CD4-positive, alpha-beta T cell treated with Interleukin-1 beta for 1 hour (primary cell): ENCODE data around the gene VPS37C.
"Not testable (repeated sequence)": the region's sequence is repeated elsewhere in the genome, so short reads cannot be mapped to it uniquely, and the experiment has no call there.

Source experiments
- DNase-seq, 2 donors: peaks; one replicate each; pipeline ENCODE4 v3.0.0-alpha.2; 2020 to 2022

Gene VPS37C

DNA sequence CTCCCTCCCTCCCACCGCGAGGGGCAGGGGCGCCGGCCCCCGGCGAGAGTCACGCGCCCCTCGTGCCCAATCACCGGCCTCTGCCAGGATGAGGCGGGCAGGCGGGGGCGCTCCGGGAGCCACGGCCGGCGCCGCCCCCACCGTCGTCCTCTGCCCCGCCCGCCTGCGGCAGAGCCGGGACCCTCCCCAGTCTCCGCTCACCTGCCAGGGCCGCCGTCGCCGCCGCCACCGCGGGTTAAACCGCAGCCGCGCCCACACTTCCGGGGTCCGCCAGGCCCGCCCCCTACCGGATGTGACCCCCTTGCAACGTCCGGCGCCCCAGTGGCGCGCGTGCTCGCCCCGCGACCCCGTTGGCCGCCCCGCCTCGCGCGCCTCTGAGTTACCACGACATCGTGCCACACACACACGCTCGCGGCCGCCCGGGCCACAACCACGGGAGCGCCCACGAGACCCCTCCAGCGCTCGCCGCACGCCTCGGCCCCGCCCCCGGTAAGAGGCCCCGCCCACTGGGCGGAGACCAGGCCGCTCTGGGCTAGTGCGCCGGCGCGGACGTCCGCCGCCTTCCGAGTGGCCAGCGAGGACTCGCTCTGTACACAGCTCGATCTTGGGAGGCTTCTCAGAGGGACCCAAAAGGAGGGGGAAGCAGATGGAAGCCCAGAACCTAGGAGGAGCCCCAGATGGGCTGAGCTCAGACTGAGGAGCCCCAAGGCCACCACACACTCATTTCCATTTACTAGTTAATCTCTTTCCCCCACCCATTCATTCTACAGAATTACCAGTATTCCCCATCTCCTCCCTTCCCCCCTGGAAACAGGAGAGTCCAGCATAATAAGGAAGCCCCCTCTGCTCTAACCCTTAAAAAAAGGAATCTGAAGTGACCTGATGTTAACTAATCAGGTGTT is at the start of gene VPS37C:
Gene VPS37C, minus strand, starts transcription at position 237 of the 902 bp plus-strand sequence. CDS start 22,597 bp downstream, outside the sequence.
- DNase-seq = peak; percentile 94 to 95

DNA sequence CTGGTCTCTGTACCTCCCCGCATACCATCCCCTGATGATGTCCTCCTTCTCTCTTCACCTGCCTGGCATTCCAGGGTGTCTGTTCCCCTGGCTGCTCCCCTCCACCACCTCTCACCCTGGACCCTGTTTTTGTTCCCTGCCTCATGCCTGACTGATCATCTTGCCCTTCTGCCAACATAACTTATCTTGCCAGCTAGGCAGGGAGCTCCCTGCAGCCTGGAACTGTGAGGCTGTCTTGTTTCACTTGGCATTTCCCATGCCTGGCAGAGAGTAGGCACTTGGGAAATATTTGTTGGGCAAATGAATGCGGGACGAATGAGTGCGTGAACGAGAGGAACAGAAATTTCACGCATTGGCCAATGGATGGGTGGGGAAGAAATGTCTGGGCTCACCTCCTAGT is 49.4 kb upstream of the VPS37C start:
- DNase-seq = not testable (repeated sequence)

DNA sequence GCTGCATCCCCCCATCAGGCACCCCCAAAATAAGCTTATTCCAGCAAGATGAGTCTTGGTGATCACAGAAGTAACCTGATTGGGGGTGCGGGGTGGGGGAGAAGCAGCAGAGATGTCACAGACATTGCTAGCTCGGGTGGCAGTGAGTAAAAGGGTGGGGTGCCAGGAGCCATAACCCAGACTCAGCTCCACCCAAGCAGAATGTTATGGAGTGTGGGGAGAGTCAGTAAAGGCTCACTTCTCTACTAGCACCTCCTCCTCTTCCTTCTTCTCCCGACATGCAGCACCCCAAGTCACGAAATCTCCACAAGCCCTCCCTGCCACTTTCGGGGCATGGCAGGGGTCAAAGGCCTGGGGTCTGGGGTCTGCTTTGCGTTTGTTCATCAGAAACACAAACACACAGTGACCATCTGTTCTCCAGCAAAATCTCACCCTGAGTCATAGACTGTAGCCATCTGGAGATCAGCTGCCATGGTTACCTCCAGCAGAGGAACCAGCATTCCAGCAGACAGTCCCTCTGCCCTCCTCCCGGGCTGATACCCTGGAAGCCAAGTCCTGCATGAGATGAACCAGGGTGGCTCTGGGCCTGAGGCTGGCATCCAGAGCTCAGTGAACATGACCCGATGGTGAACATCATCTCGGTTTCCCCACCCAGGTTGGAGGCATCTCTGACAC is 46.5 kb upstream of the VPS37C start:
- not testable (repeated sequence) for DNase-seq

DNA sequence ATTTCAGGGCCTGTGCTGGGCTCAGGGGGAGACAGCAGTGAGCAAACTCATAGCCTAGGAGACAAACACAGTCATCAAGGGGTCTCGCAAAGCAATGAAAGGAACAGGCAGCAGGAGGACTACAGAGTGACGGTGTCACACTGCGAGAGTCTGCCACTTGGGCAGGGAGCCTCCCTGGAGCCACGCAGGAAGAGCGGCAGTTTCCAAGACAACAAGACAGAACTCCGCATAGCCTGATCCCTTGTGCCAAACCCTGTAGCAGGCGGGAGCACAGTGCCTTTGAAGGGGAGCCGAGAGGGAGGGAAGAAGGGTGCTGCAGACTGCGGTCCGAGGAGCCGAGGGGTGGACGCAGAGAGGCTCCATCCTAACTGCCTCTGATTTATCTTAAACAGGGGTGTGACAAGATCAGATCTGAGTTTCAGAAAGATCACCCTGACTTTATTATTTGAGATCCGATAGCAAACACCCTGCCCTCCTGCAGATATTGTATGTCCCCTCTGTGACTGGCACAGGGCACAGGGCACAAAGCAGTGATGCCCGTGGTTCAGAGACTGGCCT is 43.4 kb upstream of the VPS37C start:
- DNase-seq = not testable (repeated sequence)

DNA sequence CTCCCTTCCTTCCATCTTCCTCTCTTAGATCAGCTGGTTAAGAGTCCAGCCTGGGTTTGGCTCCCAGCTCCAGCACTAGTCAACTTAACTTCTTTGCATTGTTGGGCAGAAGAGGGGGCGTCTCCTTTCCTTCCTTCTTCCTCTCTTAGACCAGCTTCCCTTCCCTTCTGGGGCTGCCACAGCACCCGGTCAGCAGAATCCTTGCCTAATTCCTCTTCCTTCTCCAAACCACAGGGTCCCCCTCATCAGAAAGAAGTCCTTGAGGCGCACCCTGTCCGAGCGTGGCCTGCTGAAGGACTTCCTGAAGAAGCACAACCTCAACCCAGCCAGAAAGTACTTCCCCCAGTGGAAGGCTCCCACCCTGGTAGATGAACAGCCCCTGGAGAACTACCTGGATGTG is 42.6 kb upstream of the VPS37C start:
- DNase-seq = not testable (repeated sequence)

DNA sequence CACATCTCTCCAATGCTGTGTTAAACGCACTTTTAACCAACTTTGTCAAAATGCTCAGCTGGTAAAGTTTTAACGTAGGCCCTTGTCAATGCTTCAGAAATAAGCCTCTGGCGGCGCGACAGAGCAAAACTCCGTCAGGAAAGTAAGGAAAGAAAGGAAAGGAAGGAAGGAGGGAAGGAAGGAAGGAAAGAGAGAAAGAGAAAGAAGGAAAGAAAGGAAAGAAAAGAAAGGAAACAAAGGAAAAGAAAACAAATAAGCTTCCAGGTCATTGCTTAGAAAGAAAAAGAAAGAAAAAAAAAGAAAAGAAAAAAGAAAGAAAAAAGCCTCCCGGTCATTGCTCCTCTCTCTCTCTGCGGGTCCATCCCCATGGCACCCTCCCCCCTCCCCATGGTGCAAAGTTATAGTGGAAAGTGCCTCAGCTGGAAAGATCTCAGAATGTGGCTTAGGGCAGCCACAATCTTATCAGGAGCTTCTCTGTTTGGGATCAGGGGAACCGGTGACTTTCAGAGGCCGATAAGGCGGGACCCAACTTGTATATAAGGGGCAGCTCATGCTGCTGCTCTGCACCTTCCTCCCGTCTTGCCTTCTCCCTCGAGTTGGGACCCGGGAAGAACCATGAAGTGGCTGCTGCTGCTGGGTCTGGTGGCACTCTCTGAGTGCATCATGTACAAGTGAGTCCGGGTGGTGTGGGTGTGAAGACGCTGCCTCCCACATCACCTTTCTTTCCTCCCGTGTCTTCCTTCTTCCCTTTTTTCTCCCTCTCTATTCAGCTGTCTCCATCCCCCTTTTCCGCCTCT is 41.9 kb upstream of the VPS37C start, which contains the start of gene PGA3:
Gene PGA3, plus strand, starts transcription at position 566 of the 797 bp plus-strand sequence. Its CDS starts 50 bp downstream, at position 616.
- not testable (repeated sequence) for DNase-seq

DNA sequence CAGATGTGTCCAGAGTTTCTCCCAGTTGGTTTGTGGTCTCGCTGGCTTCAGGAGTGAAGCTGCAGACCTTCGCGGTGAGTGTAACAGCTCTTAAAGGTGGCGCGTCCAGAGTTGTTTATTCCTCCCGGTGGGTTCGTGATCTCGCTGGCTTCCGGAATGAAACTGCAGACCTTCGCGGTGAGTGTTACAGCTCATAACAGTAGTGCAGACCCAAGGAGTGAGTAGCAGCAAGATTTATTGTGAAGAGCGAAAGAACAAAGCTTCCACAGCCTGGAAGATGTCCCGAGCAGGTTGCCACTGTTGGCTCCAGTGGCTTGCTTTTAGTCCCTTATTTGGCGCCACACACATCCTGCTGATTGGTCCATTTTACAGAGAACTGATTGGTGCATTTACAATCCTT is 40.2 kb upstream of the VPS37C start:
- DNase-seq = no peak

DNA sequence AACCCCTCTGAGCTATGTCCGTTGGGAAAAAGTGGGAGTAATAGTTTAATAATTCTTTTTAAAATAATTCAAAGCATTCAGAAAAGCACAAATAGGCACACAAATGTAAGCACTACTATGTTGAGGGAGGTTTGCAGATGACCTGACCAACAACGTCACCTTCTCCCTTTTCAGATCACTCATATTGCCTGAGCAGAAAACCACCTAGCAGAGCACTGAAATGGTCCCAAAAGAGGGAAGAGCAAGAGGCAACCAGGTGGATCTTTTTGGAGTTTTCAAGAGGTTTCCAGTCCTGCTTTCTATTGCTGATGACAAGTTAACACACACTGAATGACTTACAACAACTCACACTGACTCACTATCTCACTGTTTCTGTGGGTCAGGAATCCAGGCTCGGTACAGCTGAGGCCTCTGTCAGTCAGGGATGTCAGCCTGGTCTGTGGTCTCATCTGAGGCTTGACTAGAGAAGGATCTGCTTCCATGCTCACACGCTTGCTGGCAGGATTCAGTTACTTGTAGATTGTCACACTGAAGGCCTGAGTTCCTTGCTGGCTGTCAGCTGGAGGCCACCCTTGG is 37.8 kb upstream of the VPS37C start:
- no peak for DNase-seq

DNA sequence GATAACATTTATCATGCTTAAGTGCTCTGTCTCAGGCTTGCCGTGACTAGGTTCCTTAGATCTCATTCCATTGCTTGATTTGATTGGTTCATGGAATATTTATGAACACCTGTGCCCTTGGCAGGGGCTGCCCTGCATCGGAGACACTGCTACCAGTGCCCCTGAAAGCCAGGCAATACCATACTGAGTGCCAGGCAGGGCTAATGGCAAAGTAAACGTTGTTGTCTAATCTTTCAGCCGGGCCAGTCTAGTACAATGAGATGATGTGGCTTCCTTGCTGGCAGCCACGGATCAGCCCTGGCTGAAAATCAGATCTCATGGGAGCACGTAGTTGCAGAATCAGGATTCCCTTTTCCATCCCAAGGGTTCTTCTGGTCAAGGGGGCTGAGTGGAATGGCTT is 37.1 kb upstream of the VPS37C start:
- DNase-seq = no peak

DNA sequence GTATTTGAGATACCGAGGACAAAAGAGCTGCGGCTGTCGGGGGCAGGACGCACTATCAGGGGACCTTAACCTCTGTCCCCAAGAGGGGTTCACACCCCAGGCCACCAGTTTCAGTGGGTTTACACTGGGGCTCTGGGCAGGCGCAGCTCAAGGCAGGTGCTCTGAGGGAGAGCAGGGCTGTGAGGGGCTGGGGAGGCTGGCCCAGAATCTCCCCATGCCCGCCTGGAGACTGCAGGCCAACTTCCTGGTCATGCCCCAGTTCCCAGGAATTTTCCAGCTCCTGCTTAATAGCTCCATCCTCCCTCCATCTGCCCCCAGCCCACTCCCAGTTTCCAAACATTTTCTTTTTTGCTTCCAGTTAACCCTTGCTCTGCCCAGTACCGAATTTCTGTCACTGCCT is 34.5 kb upstream of the VPS37C start:
- DNase-seq = no peak

DNA sequence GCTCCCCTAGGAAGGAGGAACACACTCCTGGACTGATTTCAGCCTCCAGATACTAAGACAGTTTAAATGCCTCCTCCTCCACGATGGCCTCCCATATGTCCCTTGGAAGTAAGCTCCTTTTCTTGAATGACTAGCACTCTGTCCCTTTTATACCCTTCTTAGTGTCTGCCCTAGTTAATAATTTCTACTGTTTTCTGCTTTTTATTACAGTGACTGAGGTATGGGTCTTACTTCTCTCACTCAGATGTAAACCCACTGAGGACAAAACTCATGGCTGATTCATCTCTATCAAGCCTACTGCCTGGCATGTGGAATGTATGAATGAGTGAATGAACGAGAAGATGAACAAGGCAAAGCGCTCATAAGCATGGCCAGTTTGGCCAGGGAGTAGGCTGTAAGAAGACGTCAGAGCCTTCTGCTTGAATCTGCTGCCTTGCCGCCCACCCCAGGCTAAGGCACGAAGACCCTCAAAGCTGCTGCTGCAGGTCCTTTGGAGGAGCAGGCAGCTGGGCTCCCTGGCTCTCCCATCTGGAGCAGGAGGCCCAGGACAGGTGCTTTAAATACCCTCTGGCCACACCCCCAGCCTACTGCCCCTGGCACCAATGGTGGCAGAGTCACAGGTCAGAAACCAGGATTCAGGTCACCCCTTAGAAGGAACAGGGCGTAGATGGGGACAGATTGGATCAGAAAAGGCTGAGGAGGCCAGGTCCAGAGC is 33.9 kb upstream of the VPS37C start:
- no peak for DNase-seq

DNA sequence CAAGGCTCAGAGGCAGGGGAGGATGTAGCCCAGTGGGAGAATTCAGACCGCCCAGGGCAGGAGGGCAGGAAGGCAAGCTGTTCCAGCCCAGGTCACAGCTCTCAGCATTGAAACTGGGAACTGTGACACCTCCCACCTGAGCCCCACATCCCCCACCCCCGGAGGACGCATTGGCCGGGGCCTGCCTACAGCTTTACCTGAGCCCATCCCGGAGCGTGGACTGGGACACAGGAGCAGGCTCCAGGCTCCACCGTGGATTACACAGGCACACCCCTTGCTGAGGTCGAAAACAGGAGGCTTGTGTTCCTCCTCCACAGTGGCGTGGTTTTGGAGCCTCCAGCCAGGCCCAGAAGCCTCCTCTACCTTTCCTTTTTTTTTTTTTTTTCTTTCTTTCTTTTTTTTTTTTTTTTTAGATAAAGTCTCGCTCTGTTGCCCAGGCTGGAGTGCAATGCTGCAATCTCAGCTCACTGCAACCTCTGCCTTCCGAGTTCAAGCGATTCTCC is 33.0 kb upstream of the VPS37C start:
- DNase-seq = no peak

DNA sequence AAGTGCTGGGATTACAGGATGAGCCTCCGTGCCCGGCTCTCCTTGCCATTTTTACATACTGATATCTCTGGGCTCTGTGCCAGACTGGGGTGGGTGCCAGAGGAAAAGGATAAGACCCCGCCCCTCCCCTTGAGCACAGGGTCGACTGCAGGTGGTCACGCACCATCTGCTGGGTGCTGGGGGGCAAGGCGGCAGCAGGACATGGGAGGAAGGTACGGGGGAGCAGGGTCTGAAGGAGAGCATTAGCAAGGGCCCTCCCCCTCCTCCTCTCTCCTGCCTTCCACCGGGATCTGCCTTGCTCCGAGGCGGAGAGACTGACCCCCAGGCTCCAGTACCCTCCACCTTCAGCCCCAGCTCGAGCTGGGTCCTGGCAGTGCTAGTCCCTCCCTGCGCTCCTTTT is 32.4 kb upstream of the VPS37C start:
- DNase-seq = no peak

DNA sequence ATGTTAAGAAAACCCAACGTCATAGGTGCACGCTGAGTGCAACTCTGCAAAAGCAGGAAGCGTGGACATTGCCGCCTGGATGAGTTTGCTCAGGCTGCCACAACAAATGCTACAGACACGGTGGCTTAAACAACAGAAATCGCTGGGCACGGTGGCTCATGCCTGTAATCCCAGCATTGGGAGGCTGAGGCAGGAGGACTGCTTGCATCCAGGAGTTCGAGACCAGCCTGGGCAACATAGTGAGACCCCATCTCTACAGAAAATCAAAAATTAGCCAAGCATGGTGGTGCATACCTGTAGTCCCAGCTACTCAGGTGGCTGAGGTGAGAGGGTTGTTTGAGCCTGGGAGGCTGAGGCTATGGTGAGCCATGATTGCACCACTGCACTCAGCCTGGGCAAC is 28.7 kb upstream of the VPS37C start:
- no peak for DNase-seq

DNA sequence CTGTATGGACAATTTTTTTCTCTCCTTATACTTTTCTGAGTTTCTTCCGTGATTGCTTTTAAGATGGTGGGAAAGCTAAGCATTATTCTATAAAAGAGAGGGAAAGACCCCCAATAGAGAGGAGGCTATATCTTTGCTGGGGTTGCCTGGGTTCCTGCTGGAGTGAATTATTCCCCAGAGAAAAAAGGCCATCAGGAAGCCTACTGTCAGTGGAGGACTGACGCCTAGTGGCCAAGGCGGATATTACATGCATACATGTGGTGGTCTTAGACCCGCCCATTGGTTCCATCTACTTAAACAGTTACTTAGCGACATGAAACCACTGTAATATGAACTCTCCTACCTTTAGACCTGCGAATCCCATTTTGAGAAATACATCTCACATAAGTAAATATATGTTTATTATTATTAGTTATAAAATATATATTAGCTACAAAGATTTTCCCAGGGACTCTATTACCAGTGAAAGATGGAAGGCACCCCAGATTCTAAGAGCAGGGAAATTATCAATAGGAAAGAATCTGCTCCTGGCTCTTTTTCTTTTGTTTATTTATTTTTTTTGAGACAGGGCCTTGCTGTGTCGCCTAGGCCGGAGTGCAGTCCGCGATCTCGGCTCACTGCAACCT is 26.4 kb upstream of the VPS37C start:
- peak; percentile 76 to 79 for DNase-seq

DNA sequence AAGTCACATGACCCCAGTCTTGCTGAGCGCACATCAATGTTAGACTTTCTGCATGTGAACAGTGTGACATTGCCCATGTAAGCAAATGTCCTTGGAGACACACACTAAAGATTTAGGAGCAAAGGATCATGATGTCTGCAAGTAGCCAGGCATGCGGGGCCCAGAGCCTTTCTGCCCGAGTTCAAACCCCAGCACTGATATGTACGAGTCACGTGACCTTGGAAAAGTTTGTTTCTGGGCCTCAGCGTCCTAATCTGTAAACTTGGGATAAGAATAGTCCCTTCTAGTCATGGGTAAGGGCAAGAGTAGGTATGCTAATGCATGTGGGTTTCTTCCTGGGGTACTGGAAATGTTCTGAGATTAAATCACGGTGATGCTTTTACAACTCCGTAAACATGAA is 25.3 kb upstream of the VPS37C start:
- DNase-seq = no peak

DNA sequence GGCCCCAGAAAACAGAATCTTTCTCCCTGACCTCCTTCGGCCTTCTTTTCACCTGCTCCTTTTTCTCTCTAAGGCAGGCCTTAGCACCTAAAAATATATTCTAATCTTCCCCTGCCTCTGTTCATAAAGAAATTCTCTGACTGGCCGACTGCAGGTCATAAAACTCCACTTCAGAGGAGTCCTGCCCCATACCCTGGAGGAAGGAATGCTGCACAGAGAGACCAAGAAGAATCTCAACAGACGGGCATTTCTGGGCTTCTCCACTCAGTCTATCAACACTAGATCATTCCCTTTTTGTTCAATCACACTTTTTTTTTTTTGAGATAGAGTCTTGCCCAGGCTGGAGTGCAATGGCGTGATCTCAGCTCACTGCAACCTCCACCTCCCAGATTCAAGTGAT is 22.4 kb upstream of the VPS37C start:
- no peak for DNase-seq

DNA sequence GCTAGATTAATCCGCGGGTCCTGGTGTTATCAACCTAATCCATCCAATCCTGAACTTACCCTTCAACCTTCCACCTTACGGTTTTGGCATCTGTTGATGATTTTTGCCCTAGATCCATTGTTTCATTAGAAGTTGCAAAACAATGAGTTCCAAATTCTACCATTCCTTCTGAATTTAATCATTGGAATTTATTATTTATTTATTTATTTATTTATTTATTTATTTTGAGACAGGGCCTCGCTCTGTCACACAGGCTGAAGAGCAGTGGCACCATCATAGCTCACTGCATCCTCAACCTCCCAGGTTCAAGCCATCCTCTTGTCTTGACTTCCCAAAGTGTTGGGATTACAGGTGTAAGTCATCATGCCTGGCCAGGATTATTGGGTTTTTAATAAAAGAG is 20.3 kb upstream of the VPS37C start:
- no peak for DNase-seq

DNA sequence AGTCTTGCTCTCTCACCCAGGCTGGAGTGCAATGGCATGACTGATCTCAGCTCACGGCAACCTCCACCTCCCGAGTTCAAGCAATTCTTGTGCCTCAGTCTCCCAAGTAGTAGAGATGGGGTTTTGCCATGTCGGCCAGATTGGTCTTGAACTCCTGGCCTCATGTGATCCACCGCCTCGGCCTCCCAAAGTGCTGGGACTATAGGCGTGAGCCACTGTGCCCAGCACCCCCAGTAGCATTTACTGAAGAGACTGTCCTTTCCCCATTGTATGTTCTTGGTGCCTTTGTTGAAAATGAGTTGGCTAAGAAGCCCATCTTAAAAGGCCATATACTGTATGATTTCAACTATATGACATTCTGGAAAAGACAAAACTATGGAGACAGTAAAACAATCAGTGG is 19.0 kb upstream of the VPS37C start:
- DNase-seq = not testable (repeated sequence)

DNA sequence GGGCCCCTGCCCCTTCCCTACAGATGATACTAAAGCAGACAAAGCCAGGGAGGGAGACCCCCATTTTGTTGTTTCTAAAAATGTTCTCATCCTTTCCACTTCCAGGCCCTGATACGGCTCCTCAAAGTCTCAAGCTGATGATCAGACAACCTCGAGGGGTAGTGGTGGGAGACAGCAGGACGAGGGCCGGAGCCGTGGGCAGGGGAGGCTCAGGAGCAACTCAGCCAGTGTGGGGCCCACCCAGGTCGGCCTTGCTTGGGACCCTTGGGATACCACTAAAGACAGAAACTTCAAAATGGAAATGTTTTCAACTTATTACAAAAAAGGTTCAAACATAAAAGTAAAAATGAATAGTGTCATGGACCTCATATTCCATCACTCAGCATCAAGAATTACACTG is 15.2 kb upstream of the VPS37C start:
- DNase-seq = no peak

DNA sequence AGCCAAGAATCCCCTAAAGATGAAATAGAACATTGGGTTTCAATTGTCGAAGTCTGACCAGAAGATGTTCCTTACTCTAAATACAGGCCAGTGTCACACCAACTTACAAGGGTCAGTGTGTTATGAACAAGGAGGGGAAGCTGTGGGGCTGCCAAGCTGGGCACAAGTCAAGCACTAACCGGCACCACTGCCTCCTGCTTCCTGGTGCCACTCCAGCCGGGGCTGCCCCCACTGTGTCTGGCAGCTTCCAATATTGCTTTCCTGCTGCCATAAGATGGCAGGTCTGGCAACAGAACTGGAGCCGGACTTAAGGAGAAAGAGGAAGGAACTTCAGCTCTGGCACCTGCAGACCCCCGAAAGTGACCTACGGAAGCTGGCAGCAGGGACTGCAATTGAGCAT is 13.7 kb upstream of the VPS37C start:
- DNase-seq = no peak
